GM10248 (cell line): ENCODE data around the gene RAD23B.

Experiments used
- CTCF ChIA-PET: fragments of 300-600 bp; sonication (Branson Sonifier 250); formaldehyde crosslinking; extraction: SDS; loops from one replicate; lab custom pipeline; 2021; ENCODE audit warnings: antibody characterized with exemption; lab: Yijun Ruan, JAX
- POLR2A ChIA-PET: fragments of 350-650 bp; sonication (Branson Sonifier 250); formaldehyde crosslinking; extraction: SDS; loops from one replicate; lab custom pipeline; 2020; ENCODE audit warnings: antibody characterized with exemption; lab: Yijun Ruan, JAX
- DNase-seq: peaks from one replicate; pipeline ENCODE4 v3.0.0; 2012; ENCODE audit errors: extremely low spot score
- CTCF ChIP-seq: IDR thresholded peaks from 2 replicates; pipeline ENCODE4 v1.5.1; 2012; ENCODE audit warnings: mild to moderate bottlenecking, low read depth; ENCODE audit errors: extremely low read depth, missing control alignments, control extremely low read depth

The RAD23B gene

DNA sequence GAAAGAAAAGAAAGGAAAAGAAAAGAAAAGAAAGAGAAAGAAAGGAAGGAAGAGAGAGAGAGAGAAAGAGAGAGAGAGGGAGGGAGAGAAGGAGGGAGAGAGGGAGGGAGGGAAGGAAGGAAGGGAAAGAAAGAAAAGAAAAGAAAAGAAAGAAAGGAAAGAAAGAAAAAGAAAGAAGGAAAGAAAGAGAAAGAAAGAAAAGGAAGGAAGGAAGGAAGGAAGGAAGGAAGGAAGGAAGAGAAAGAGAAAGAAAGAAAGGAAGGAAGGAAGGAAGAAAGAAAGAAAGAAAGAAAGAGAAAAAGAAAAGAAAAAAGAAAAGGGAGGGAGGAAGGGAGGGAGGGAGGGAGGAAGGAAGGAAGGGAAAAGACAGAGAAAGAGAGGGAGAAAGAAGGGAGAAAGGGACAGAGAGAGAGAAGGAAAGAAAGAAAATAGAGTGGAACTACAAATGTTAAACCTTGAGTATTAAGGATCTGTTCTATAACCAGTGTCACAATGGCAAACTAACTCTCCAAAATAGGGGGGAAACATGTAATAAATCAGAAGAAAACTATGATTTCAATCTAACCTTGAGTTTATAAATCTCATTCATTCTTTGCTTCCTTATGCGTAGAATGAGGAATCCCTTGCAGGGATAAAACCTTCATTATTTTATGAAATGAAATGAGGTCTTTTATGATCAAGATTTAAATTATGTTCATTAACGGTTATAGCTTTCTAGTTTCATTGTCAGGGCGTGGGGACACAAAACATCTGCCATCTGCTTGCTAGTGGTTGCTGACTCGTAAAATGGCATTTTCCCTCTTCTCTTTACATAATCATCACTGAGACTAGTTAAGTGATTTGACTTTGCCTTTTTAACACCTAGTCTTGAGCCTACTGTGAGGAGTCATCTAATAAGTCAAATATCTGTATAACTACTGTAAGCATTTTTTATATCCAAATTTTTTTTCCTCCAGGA, 40.7 kb upstream of the RAD23B start:
- POLR2A ChIA-PET: no interaction called here
- DNase-seq: no peak
- TF ChIP-seq CTCF: no peak
- CTCF ChIA-PET: interaction anchor here (1.8 to 3.2 kb wide), 3 partner anchors 18 to 99 kb away, joined by 6 to 31 read pairs (median 9); no protein-coding TSS in a partner anchor

GRCh38 chr9:107243742-107244141, 39.3 kb upstream of the RAD23B start:
- CTCF ChIA-PET: no interaction called here
- no peak for TF ChIP-seq CTCF
- peak; percentile 28 for DNase-seq
- POLR2A ChIA-PET: no interaction called here

DNA sequence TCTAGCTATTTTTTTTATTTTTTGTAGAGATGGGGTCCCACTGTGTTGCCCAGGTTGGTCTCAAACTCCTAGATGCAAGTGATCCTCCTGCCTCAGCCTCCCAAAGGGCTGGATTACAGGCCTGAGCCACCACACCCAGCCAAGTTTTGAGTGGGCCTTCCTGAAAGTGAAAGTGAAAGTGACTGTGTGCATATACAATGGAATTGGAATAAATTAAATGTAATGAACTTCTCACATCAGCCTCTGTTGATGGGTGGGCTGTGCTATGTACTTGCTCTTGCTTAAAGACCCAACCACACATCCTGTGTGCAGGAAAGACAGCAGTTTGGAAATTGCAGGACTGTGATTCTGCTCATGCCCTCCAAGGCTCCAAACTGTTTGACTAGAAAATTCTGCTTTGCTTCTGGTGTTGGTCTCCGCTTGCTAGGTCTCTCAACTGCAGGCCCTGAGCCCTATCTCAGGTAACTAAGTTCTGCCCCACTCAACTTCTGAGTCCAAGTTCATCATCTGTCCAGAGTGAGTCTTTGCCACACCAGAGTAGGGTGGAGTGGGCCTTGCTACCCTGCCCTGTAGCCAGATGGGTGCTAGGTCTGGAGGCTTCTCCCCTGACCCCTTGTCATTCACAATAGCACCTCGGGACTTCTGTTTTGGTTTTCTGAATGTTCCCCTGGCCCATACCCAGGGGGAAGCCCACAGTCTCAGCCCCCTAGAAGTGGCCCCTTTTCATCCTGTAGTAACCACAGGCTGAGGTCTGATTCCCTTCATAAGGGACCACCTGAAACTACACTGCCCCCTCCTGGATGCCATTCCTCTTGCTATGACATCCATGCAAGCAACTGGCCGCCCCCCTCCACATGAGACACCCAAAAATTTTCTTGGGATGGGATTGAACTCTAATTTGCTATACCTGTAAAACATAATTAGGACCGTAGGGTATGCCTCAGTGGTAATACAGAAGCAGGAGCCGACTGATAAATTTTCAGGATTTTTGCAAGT, 36.5 kb upstream of the RAD23B start:
- POLR2A ChIA-PET: no interaction called here
- CTCF ChIA-PET: interaction anchor here (0.8 to 1.8 kb wide), 2 partner anchors 17 to 94 kb away, joined by 3 to 5 read pairs; no protein-coding TSS in a partner anchor
- TF ChIP-seq CTCF: no peak
- no peak for DNase-seq

DNA sequence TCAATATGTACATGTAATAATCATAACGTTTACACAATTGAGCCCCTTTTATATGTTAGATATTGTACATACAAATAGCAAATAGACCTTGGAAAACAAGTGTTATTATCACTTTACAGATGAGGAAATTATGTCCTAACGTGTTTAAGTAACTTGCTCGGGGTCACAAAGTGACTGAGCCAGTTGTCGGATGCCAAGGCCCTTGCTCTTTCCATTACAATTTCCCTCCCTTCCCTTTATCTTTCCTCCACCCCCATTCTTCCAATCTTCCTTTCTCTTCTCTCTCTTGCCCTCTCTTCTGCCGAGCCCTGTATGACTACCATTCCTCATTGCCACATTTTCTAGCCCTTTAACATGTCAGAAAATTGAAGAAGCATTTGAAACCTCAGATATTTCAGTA, 34.4 kb upstream of the RAD23B start:
- no peak for DNase-seq
- POLR2A ChIA-PET: no interaction called here
- no peak for TF ChIP-seq CTCF
- CTCF ChIA-PET: interaction anchor here (0.9 to 1.6 kb wide), 2 partner anchors 21 to 92 kb away, joined by 3 to 5 read pairs; no protein-coding TSS in a partner anchor

DNA sequence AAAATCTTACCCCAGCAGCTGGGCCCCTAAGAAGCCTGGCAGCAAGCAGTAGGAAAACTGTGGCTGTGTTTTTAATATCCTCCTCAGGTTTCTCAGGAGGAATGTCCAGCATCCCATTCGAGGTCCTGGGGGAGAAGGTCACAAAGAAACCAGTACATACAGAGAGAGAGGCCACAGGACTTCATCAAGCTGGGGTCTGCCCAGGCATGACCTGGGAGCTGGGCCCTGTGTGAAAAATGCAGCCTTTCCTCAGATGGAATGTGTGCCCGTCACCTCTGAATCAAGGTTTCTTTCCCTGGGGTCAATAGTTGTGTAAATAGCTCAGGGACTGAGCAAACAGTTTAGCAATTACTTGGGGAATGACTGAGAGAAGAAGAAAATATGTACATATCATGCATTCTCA, 33.9 kb upstream of the RAD23B start:
- no peak for TF ChIP-seq CTCF
- ChIA-PET CTCF (interaction anchor here (1.2 to 1.6 kb wide), 2 partner anchors 9 to 92 kb away, joined by 3 to 5 read pairs; no protein-coding TSS in a partner anchor), POLR2A (no interaction called here)
- no peak for DNase-seq
